NCI-H1436 (cell line): ENCODE results near the gene SEPTIN10.
A peak's percentile ranks its signal among the peaks of the same experiment; 100 is the strongest.
"Not testable (repeated sequence)": the region's sequence is repeated elsewhere in the genome, so short reads cannot be mapped to it uniquely, and the experiment has no call there.

Experiments
- DNase-seq: peaks from one replicate; lab custom pipeline; 2025; lab: John Stamatoyannopoulos, UW

SEPTIN10 gene

DNA sequence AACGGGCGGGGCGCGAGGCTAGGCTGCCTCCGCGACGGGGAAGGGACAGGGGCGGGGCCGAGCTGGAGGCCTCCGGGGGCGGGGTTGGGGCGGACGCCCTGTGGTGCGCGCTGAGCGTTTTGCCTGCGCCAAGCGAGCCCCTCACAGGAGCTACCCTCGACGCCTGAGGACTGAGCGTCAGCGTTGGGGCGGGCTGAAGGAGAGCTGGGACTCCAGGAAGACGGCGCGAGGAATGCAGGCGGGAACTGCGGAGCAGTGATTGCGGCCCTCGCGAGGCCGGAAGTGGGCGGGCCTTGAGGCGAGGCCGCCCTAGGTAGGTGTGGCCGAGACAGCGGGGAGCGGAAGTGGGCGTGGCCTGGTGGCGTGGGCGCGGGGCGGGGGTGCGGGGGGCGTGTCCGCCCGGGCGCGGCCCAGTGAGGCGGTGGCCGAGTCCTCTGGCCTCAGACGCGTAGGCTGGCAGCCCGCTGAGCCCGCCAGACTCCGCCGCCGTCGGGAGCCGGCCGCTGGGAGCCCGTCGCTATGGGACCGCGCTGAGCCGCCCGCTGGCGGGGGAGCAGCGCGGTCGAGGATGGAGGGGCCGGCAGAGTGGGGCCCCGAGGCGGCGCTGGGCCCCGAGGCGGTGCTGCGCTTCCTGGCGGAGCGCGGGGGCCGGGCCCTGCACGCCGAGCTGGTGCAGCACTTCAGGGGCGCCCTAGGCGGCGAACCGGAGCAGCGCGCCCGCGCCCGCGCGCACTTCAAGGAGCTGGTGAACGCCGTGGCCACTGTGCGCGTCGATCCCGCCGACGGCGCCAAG is at the start of gene SEPTIN10, which contains the start of gene SOWAHC:
SEPTIN10 (minus strand) TSS at position 45 of the 793 bp plus-strand sequence. CDS start 139 bp downstream, outside the sequence.
SOWAHC (plus strand) TSS at position 443 of the 793 bp plus-strand sequence; CDS start at position 569, 126 bp downstream.
- peak; percentile 87 for DNase-seq

GRCh38 chr2:109662889-109663288 is 49.1 kb upstream of the SEPTIN10 start:
- no peak for DNase-seq

- no peak for DNase-seq
These were observed 46.5 kb upstream of the SEPTIN10 start for GRCh38 chr2:109660046-109660860.

DNA sequence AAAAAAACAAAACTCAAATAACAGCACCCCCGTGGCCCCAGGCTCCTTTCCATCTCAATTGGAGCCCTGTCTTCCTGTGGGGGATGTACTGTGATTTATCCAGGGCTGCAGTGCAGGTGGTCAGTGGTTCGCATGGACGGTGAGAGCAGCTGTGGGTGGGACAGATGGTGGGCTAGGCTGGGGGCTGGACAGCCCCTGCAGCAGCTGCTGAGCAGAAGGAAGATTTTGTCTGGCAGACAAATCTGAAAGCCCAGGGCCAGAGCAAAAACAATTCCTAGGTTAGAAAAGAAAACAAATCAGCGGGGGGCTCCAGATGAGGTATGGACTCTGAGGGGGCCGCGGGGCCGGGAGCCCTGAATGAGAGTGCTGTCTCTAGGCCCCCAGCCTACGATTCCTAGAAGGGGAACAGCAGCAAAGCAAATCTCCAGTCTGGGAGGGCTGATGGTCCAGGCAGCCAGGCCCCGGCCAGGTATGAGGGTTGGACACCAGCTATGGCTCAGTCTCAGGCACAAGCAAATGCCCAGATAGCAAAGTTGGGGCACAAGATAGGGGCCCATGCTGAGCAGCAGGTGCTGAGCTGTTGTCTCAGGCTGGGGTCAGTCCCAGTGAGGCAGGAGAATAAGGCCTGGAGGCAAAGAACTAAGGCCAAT is 45.8 kb upstream of the SEPTIN10 start:
- DNase-seq, result no peak

DNA sequence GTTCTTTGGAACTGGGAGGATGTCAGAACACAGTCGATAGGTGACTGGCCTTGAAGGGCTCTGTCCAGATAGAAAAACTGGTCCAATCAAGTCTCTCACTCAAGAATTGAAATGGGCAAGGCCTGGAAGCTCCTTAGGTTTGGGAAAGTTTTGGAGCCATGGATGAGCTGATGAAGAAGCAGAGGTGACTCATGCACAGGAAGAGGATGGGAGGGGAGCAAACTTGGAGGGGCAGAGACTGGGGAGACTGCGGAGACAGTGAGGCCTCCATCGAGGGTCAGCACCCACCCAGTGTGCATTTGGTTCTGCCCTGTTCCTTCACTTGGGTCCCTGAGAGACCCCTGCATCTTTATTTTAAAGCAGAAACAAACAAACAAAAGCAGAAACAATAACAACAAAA is 41.5 kb upstream of the SEPTIN10 start:
- no peak for DNase-seq

- no peak for DNase-seq
These were observed 40.7 kb upstream of the SEPTIN10 start for GRCh38 chr2:109654326-109655050.

DNA sequence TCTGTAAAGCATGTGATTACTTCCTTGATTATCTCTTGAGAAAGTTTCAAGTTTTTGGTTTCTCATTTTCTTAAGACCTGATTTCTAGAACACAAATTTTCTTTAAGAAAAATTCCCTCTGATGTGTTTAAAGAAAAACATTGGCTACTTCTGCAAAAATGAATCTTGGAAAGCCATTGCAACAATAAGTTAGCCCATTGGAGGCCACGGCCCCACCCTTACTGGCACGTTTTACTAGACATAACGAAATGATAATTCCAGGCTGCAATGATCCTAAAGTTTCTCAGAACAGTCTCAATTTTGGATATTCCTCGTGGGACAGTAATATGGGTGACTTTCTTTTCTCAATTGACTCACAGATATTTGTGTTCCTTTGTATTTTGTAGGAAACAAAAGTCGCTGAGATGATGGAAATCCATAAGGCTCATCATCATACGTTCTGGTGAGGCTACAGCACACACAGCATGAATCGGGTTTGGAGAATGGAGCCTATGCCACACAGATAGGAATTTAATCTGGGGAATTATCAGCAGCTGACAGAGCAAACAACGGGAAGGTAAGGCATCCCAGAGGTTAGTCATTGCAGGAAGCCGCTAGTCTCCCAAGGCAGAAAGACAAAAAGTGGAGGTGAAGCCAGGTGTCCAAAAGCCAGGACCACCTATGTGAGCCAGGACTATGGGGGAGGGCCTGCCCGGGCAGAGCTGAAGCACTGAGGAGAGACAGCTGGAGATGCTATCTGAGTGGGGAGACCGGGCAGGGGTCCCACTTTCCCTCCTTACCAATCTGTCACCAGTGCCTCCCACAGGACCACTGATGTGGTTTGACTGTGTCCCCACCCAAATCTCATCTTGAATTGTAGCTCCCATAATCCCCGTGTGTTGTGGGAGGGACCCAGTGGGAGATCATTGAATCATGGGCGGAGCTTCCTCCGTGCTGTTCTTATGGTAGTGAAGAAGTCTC is 36.2 kb upstream of the SEPTIN10 start:
- no peak for DNase-seq

DNA sequence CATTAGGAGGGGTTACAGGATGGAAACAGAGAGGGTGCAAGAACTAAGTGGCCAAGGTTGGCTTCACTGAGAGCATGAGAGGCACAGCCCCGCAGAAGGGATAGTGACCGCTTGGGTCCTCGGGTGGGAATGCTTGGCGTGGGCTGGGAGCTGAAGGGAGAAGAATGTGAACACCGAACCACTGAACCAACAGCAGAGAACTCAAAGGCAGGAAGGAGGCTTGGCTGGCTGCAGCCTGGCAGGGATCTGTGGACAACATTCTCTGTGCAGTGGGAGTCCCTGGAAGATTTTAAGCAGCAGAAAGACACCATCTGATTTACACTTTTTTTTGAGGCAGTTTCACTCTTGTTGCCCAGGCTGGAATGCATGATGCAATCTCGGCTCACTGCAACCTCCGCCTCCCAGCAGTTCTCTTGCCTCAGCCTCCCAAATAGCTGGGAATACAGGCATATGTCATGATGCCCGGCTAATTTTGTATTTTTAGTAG is 34.3 kb upstream of the SEPTIN10 start:
- DNase-seq, result no peak

DNA sequence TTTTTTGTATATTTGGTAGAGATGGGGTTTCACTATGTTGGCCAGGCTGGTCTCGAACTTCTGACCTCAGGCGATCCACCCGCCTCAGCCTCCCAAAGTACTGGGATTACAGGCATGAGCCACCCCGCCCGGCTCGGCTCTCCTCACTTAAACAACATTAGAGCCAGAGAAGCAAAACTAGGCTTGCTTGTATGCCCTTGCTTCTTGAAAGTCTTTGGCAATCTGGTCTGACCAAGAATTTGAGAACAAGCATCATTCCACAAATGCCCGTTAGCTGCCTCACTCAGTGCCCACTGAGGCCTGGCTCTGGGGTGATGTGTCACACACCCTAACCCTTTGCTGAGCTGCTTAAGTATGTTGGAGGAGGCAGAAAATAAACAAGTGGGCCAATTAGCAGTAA is 33.9 kb upstream of the SEPTIN10 start:
- no peak for DNase-seq

DNA sequence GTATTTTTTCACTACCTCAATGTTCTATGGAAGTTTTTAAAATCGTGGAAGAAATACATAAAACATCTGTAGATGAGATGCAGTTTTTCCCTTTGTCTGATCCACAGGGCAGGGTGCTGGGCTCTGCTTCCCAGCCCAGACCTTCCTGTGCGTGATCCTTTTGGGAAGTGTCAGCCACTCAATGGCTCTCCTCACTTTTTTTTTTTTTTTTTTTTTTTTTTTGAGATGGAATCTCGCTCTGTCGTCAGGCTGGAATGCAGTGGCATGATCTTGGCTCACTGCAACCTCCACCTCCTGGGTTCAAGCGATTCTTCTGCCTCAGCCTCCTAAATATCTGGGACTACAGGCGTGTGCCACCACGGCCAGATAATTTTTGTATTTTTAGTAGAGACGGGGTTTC is 33.2 kb upstream of the SEPTIN10 start:
- DNase-seq, result no peak

DNA sequence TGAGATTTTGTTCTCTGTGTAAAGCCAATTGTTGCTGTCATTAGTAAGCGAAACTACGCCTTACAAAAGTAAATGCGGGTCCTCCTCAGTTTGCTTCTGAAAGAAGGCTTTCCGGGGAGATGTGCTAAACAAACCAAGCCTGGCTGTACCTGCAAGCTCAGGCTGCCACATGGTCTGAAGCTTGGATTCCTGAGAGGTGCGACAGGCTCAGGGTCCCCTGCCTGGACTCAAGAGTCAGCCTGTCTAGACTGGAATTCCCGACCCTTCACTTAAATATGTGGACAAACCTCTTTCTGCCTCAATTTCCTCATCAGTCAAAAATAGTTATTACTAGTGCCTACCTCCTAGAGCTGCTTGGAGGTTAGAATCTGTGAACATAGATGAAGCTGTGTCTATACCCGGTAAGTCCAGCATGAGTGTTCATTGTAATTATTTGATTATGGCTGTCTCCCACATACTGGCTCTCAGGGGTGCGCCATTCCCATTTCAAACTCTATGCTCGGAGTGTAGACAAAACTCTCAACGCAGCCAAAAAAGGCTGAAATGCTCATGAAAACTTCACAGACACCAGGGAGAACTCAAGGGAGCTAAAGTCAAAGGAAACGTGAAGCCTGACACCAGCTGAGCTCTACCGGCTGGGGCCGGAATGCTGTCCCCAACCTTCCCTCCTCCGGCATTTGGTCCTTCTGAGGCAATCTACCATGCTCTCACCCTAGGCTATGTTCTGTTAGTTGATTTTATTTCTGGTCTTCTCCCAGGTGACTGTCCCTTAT is 31.8 kb upstream of the SEPTIN10 start:
- no peak for DNase-seq

DNA sequence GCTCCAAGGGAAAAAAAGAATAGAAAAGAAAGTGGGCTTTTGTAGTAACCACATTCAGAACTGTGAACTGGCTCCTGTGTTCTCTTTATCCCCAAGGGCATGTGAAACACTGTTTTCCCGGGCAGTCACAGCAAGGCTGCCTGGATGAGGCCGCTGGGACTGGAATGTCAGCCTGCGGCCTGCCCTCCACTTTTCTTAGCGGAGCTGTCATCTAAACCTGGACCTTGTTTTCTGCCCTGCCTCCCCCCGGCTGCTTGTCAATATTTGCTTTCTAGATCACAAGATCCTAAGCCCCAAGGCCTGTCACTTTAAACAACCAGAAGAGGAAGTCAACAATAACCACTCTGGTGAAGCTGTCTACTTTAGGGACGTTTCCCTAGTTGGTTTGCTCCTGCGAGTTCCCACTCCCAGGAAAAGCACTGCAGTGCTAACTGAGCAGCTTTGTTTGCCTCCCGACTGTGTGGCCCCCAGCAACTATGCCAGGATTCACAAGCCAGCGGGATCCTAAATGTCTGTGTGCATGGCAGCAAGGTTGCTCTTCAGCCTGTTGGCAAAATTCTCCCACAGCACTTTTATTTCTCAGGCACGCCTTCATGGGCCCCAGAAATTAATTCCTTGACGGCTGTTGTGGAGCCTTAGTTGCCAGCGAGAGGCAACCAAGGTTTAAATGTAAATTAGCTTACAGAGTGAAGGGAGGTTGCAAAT is 31.0 kb upstream of the SEPTIN10 start:
- no peak for DNase-seq

DNA sequence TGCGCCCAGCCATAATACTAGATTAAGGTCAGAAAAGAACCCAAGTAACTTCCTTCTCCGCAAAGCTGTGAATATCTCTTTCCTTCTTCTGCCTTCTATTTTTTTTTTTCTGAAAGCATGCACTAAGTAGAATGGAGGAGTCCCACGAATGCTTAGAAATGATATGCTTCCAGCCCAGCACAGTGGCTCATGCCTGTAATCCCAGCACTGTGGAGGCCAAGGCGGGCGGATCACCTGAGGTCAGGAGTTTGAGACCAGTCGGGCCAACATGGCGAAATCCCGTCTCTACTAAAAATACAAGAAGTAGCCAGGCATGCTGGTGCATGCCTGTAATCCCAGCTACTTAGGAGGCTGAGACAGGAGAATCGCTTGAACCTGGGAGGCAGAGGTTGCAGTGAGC is 26.2 kb upstream of the SEPTIN10 start:
- not testable (repeated sequence) for DNase-seq

DNA sequence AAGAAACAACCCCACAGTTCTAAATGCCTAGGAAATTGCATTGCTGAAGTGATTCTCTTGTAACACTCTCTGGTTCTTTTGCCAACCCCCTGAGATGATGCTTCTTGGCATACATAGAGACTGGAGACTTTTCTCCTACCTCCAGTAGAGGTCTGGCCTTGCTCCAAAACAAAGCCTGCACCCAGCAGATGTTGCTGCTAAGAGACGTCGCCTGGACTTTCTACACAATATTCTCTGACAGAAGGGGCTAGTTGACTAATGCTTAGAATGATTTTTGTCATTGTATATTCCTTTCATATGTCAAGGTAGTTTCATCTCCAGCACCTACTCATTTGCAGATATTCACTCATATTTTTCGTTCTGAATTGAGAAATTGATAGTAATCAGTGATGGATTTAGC is 25.0 kb upstream of the SEPTIN10 start:
- no peak for DNase-seq

GRCh38 chr2:109637749-109638570 is 24.2 kb upstream of the SEPTIN10 start:
- DNase-seq, result no peak

GRCh38 chr2:109636317-109636716 is 22.6 kb upstream of the SEPTIN10 start:
- no peak for DNase-seq

- DNase-seq, result no peak
These were observed 21.9 kb upstream of the SEPTIN10 start for GRCh38 chr2:109635426-109636304.
